K562 (cell line): ENCODE results near the gene ARHGDIA. TPM values are rescaled to one million over a fixed set of nuclear protein-coding genes. Genes with fewer than 3 reads are reported as not detected.

ENCODE experiments used
- BRD9 ChIP-seq: fragments of 450-650 bp; IDR thresholded peaks from 2 replicates; pipeline ENCODE4 v1.6.1; 2018; ENCODE audit warnings: low read depth; ENCODE audit not compliant: partially characterized antibody
- CBX2 ChIP-seq: fragments of 200-600 bp; sonication (generic); IDR thresholded peaks from one replicate; pipeline ENCODE4 v1.6.1; 2012; ENCODE audit warnings: mild to moderate bottlenecking, low read length, inconsistent platforms; ENCODE audit not compliant: insufficient read depth, poor library complexity, severe bottlenecking
- CHD2 ChIP-seq: IDR thresholded peaks from 2 replicates; pipeline ENCODE4 v1.6.1; 2011; ENCODE audit warnings: low read depth, low read length
- GABPA ChIP-seq: fragments of 200-800 bp; sonication (Bioruptor generic); conservative IDR thresholded peaks from 2 replicates; pipeline ENCODE4 v1.6.1; 2016; ENCODE audit warnings: low read depth, missing genetic modification characterization, missing compliant biosample characterization
- GABPB1 ChIP-seq: sonication (generic); formaldehyde crosslinking; IDR thresholded peaks from 2 replicates; pipeline ENCODE4 v1.8.0; 2022; ENCODE audit warnings: mild to moderate bottlenecking, missing genetic modification reagents
- JUN ChIP-seq, 2 experiments: sonication (generic) in 1 of 2; formaldehyde crosslinking in 1 of 2; IDR thresholded peaks; 2 replicates each; pipeline versions ENCODE4 v1.6.1 to v1.8.0; 2012 to 2022; ENCODE audit warnings: borderline replicate concordance in 2 of 2, mild to moderate bottlenecking in 2 of 2, improper control_type of control experiment in 1 of 2, low read depth in 1 of 2, low read length in 1 of 2, missing genetic modification reagents in 1 of 2
- L3MBTL2 ChIP-seq: fragments of 450-650 bp; IDR thresholded peaks from 2 replicates; pipeline ENCODE4 v1.6.1; 2016; ENCODE audit warnings: mild to moderate bottlenecking, moderate library complexity
- MBD2 ChIP-seq: sonication (generic); IDR thresholded peaks from 2 replicates; pipeline ENCODE4 v1.6.1; 2016; ENCODE audit warnings: low read depth, borderline replicate concordance
- MCM3 ChIP-seq: fragments of 450-650 bp; IDR thresholded peaks from 2 replicates; pipeline ENCODE4 v1.6.1; 2016
- MTA3 ChIP-seq: fragments of 450-650 bp; formaldehyde crosslinking; IDR thresholded peaks from 2 replicates; pipeline ENCODE4 v1.6.1; 2017; ENCODE audit warnings: mild to moderate bottlenecking, borderline replicate concordance
- MYBL2 ChIP-seq, 2 experiments: fragments of 450-650 bp in 1 of 2; sonication (generic) in 1 of 2; formaldehyde crosslinking in 1 of 2; IDR thresholded peaks; 2 replicates each; pipeline versions ENCODE4 v1.6.1 to v1.8.1; 2017 to 2022; ENCODE audit warnings: borderline replicate concordance in 1 of 2, inconsistent platforms in 1 of 2, low read depth in 1 of 2, mild to moderate bottlenecking in 1 of 2, missing genetic modification reagents in 1 of 2, moderate library complexity in 1 of 2
- NCOA1 ChIP-seq: fragments of 450-650 bp; IDR thresholded peaks from 2 replicates; pipeline ENCODE4 v1.6.1; 2016; ENCODE audit warnings: low read depth
- NUFIP1 ChIP-seq: fragments of 450-650 bp; IDR thresholded peaks from 2 replicates; pipeline ENCODE4 v1.6.1; 2018; ENCODE audit not compliant: partially characterized antibody
- POLR2AphosphoS2 ChIP-seq: IDR thresholded peaks from 2 replicates; pipeline ENCODE4 v1.6.1; 2012; ENCODE audit warnings: low read length, improper control_type of control experiment
- RBM39 ChIP-seq: fragments of 200-400 bp; formaldehyde crosslinking; optimal IDR thresholded peaks from 2 replicates; pipeline ENCODE3; 2018; ENCODE audit warnings: low read depth, low read length
- TEAD1 ChIP-seq, 2 experiments: fragments of 450-650 bp in 1 of 2; sonication (generic) in 1 of 2; formaldehyde crosslinking; IDR thresholded peaks; 2 replicates each; pipeline versions ENCODE4 v1.4.0 to v1.8.0; 2020 to 2022; ENCODE audit warnings: mild to moderate bottlenecking in 2 of 2, missing genetic modification reagents in 1 of 2
- ZNF175 ChIP-seq: fragments of 200-800 bp; sonication (Bioruptor generic); IDR thresholded peaks from 2 replicates; pipeline ENCODE4 v1.6.1; 2016; ENCODE audit warnings: low read depth, mild to moderate bottlenecking, missing genetic modification characterization, missing compliant biosample characterization
- ZNF561 ChIP-seq: fragments of 450-650 bp; formaldehyde crosslinking; conservative IDR thresholded peaks from 2 replicates; pipeline ENCODE4 v1.4.0; 2020; ENCODE audit warnings: mild to moderate bottlenecking, moderate library complexity
- polyA plus RNA-seq, 8 experiments: library from polyadenylated mRNA; depleted of rRNA in 4 of 8; stranded (reverse) in 5 of 8; unstranded in 3 of 8; fragments of >200 nt; fragmentation: Nextera tagmentation in 2 of 8; fragmentation: Illumina TruSeq in 1 of 8; extraction: Ambion mirVana in 2 of 8; extraction: Trizol in 1 of 8; gene quantifications; 2 replicates each; pipeline versions ENCODE4 v1.2.1 to v1.2.3, GENCODE V29; 2011 to 2014; ENCODE audit warnings: inconsistent platforms in 1 of 8, missing spikeins in 1 of 8
- total RNA-seq, 7 experiments: library from RNA; depleted of rRNA in 6 of 7; stranded (reverse); fragments of >200 nt in 6 of 7; fragmentation: Illumina TruSeq in 2 of 7; extraction: Trizol in 2 of 7; gene quantifications; 2 replicates each; pipeline versions ENCODE4 v1.2.1 to v1.2.3, GENCODE V29; 2011 to 2021; ENCODE audit warnings: low replicate concordance in 1 of 7
- TF ChIP-seq, protein P1 (sequence below): sonication (generic); formaldehyde crosslinking; IDR thresholded peaks from 2 replicates; pipeline ENCODE4 v1.8.1; 2023; ENCODE audit warnings: mild to moderate bottlenecking, missing genetic modification reagents
- TF ChIP-seq, protein P2 (sequence below): fragments of 450-650 bp; IDR thresholded peaks from 2 replicates; pipeline ENCODE4 v1.6.1; 2016
- TF ChIP-seq, protein P3 (sequence below): IDR thresholded peaks from 3 replicates; pipeline ENCODE4 v1.6.1; 2011; ENCODE audit warnings: borderline replicate concordance, mild to moderate bottlenecking; ENCODE audit not compliant: insufficient read length, insufficient read depth

Gene ARHGDIA
- total and polyA plus RNA-seq, 9 of the 15 experiments (the other 6 are each of a cell fraction or from before 2014, with no cell fraction given): 9.6 to 340 (median 97.6) TPM

DNA sequence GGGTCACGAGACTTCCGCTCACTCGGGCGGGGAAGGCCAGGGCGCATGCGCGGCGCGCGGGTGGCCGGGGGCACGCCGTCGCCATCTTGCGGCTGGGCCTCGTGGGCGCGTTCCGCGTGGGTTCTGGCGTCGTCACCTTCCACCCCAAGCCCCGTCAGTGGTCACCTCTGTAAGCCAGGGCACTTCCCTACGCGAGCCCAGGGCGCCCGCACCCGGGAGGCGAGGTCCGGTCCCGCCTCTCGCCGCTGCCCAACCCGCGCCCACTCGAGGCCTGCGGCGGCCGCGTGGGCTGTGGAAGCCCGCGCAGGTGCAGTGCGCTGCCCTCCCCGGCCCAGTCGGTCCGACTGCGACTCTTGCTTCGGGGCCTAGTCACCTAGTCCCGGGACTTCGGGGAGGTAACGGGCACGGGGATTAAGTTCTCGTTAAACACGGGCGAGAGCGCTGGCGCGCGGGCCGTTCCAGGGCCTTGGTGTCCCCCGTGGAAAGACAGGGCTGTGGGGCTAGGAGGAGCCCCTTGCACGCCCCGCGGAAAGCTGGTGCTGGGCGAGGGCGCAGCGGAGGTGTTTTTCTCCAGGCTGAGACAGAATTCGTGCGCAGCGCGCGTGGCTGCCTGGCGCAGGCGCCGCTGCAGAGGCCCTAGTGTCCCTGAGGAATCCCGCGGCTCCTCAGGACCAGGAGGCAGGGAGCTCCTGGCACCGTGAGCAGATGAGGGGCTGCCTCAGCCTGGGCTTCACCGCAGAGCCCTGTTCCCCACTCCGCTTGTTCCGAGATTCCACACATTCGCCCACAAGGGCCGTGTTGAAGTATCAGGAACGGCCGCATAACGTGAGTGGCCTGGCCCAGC lies 472 bp upstream of the ARHGDIA start (continued):
- TF ChIP-seq, protein P1, sequence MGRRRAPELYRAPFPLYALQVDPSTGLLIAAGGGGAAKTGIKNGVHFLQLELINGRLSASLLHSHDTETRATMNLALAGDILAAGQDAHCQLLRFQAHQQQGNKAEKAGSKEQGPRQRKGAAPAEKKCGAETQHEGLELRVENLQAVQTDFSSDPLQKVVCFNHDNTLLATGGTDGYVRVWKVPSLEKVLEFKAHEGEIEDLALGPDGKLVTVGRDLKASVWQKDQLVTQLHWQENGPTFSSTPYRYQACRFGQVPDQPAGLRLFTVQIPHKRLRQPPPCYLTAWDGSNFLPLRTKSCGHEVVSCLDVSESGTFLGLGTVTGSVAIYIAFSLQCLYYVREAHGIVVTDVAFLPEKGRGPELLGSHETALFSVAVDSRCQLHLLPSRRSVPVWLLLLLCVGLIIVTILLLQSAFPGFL (CRISPR knock-in tag): 0 out of 2 replicates have a peak, but pooled peaks have one; percentile 61
- no peak for TF ChIP-seq RBM39
- TF ChIP-seq CBX2: no peak
- peak; percentile 78 for TF ChIP-seq GABPA
- TF ChIP-seq NCOA1: peak; percentile 10; the same call in 1 of the 2 replicates
- TF ChIP-seq JUN (IDR thresholded peaks at IDR 0.05; ENCODE audit: borderline replicate concordance, low read depth, low read length): peak; percentile 62; the same call in 1 of the 2 replicates
- peak; percentile 86 for TF ChIP-seq JUN (CRISPR knock-in tag; IDR thresholded peaks at IDR 0.05; ENCODE audit: borderline replicate concordance)
- peak; percentile 39; the same call in 1 of the 2 replicates for TF ChIP-seq CHD2
- TF ChIP-seq GABPB1 (CRISPR knock-in tag): peak; percentile 89
- peak; percentile 98 for TF ChIP-seq L3MBTL2
- 0 out of 2 replicates have a peak, but pooled peaks have one; percentile 24 for TF ChIP-seq POLR2AphosphoS2
- peak; percentile 32; the same call in 1 of the 2 replicates for TF ChIP-seq MBD2
- TF ChIP-seq MYBL2 (IDR thresholded peaks at IDR 0.05; ENCODE audit: low read depth): no peak
- no peak for TF ChIP-seq MYBL2 (CRISPR knock-in tag; IDR thresholded peaks at IDR 0.05; ENCODE audit: borderline replicate concordance)
- peak; percentile 46; the same call in 1 of the 2 replicates for TF ChIP-seq ZNF175 (CRISPR knock-in tag)
- no peak for TF ChIP-seq NUFIP1
- no peak for TF ChIP-seq ZNF561 (CRISPR knock-in tag)
- peak; percentile 44 to 95; a peak in 3 of 4 replicates for TF ChIP-seq TEAD1 (CRISPR knock-in tag; IDR thresholded peaks at IDR 0.05)
- no peak for TF ChIP-seq MCM3
- TF ChIP-seq MTA3: peak; percentile 97
- TF ChIP-seq BRD9: peak; percentile 42
- TF ChIP-seq, protein P2, sequence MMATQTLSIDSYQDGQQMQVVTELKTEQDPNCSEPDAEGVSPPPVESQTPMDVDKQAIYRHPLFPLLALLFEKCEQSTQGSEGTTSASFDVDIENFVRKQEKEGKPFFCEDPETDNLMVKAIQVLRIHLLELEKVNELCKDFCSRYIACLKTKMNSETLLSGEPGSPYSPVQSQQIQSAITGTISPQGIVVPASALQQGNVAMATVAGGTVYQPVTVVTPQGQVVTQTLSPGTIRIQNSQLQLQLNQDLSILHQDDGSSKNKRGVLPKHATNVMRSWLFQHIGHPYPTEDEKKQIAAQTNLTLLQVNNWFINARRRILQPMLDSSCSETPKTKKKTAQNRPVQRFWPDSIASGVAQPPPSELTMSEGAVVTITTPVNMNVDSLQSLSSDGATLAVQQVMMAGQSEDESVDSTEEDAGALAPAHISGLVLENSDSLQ: peak; percentile 82
- TF ChIP-seq, protein P3, sequence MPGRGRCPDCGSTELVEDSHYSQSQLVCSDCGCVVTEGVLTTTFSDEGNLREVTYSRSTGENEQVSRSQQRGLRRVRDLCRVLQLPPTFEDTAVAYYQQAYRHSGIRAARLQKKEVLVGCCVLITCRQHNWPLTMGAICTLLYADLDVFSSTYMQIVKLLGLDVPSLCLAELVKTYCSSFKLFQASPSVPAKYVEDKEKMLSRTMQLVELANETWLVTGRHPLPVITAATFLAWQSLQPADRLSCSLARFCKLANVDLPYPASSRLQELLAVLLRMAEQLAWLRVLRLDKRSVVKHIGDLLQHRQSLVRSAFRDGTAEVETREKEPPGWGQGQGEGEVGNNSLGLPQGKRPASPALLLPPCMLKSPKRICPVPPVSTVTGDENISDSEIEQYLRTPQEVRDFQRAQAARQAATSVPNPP: no peak
